Measurements from ENCODE around the gene CDH13.

The CDH13 gene

DNA sequence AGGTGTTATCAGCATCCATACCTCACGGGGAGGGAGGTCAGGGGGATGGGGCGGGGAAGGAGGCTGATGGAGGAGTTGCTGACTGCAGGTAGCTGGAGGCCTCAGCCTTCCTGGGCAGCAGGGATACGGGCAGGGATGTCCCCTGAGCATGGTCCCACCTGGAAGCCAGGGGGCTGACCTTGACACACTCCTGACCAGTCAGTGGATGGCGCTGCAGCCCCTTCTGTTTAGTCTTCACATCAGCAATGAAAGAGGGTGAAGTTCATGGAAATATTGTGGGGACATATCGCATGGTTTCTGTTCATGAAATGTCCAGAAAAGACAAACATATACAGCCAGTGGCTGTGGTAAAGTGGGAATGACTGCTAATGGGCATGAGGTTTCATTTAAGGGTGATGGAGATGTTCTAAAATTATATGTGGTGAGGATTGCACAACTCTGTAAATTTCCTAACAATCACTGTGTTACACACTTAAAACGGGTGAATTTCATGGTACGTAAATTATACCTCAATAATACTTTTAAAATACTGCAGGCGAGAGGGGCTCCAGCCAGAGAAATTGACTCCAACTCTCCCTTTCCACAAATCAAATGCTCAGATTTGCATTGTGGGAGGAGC, 489.6 kb downstream of the CDH13 start:
- TF ChIP-seq, protein P1, sequence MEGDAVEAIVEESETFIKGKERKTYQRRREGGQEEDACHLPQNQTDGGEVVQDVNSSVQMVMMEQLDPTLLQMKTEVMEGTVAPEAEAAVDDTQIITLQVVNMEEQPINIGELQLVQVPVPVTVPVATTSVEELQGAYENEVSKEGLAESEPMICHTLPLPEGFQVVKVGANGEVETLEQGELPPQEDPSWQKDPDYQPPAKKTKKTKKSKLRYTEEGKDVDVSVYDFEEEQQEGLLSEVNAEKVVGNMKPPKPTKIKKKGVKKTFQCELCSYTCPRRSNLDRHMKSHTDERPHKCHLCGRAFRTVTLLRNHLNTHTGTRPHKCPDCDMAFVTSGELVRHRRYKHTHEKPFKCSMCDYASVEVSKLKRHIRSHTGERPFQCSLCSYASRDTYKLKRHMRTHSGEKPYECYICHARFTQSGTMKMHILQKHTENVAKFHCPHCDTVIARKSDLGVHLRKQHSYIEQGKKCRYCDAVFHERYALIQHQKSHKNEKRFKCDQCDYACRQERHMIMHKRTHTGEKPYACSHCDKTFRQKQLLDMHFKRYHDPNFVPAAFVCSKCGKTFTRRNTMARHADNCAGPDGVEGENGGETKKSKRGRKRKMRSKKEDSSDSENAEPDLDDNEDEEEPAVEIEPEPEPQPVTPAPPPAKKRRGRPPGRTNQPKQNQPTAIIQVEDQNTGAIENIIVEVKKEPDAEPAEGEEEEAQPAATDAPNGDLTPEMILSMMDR (IDR thresholded peaks at IDR 0.05; ENCODE audit: low read length, missing control alignments): no peak
- no peak overlapping the region for H3K4me3 ChIP-seq (replicated peaks; ENCODE audit: low read depth, low read length)
- no peak for DNase-seq (ENCODE audit: low read depth)

DNA sequence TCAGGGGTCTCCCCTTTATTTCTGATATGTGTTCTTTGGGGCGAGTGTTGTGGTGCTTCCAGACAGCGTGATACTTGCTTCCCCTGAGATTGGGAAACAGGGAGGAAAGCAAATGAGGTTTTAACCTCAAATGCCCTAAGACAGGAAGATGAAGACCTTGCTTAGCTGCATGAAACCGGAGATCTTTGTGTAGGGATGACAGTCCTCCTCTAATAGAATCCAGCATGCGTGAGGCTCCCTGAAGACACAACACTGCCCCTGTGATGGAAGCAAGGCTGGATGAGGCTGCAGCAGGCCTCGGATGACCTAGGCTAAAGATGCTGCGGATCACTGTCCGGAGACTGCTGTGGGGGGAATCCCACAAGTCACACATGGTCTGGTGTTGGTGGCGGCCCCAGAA, 491.0 kb downstream of the CDH13 start:
- TF ChIP-seq, protein P1 (IDR thresholded peaks at IDR 0.05; ENCODE audit: low read length, missing control alignments): no peak
- no peak overlapping the region for H3K4me3 ChIP-seq (replicated peaks; ENCODE audit: low read depth, low read length)
- DNase-seq (ENCODE audit: low read depth): no peak

DNA sequence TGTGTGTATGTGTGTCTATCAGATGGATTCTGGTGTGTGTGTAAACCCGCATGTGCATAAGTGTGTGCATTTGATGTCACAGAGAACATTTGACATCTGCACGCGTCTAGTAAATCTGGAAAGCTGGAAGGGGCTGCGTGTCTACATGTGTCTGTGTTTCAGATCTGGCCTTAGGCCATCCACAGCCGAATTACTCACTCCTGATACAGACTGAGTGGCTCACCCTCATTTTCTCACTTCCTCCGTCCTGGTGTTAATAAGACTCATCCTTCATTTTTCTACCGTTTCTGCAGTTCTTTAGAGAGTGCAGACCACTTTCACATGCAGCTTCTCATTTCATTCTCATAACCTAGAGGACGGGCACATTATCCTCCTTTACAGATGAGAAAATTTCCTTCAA, 491.6 kb downstream of the CDH13 start:
- H3K4me3 ChIP-seq (replicated peaks; ENCODE audit: low read depth, low read length): no peak overlapping the region
- TF ChIP-seq, protein P1 (IDR thresholded peaks at IDR 0.05; ENCODE audit: low read length, missing control alignments): no peak
- no peak for DNase-seq (ENCODE audit: low read depth)

DNA sequence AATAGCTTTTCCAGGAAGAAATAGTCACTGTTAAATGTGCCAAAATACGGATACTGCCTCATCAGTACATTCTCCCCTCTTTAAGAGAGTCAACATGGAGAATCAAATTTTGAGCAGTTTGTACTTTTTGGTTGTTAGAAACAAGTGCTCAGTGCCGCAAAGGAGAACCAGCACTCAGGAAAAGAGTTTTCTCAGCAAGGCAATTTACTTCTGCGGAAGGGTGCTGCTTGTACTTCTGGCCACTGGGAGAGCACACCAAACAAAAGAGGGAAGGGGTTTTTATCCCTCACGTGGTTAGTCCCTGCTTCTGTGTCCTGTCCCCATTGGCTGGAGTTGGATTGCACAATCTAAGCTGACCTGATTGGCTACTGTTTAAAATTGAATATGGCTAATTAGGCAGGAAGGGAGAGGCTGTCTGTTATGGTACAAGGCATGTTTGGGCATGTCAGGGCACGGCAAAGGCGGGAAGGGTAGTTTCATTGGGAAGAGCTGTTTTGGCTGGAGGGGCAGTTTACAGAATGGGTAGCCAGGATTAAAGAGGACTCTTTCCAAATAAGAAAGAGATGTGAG, 499.3 kb downstream of the CDH13 start:
- no peak overlapping the region for H3K4me3 ChIP-seq (replicated peaks; ENCODE audit: low read depth, low read length)
- DNase-seq (ENCODE audit: low read depth): no peak
- TF ChIP-seq, protein P1 (IDR thresholded peaks at IDR 0.05; ENCODE audit: low read length, missing control alignments): no peak

DNA sequence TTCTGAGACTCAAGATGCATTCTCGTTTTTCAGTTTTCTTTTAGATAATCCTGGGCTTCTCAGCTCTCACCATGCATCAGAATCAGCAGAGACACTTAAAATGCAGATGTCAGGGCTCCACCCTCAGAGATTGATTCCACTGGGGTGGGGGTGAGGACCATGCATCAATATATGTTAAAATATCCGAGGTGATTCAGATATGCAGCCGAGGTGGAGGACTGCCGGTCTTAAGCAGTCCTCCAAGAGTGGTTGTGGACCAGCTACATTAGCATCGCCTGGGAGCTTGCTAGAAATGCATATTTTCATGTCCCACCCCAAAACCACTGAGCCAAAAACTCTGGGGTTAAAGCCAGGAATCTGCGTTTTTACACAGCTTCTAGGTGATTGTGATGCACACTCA, 501.3 kb downstream of the CDH13 start:
- no peak overlapping the region for H3K4me3 ChIP-seq (replicated peaks; ENCODE audit: low read depth, low read length)
- TF ChIP-seq, protein P1 (IDR thresholded peaks at IDR 0.05; ENCODE audit: low read length, missing control alignments): no peak
- no peak for DNase-seq (ENCODE audit: low read depth)

DNA sequence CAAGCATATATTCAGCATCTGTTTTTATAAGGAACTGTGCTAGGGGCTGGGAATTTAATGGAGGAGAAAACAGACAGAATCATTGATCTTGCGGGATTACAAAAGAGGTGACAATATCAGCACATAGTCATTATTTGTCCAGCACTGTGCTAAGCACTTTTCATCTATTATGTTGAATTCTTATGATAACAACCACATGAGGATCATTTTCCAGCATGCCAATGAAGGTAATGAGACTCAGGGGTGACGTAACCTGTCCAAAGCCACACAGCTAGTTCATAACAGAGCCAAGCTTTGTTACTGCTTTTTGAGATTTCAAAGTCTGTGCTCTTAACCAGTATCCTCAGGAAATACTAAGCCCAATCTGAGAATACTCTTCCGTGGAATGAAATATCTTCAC, 503.3 kb downstream of the CDH13 start:
- TF ChIP-seq, protein P1 (IDR thresholded peaks at IDR 0.05; ENCODE audit: low read length, missing control alignments): no peak
- no peak overlapping the region for H3K4me3 ChIP-seq (replicated peaks; ENCODE audit: low read depth, low read length)
- no peak for DNase-seq (ENCODE audit: low read depth)

DNA sequence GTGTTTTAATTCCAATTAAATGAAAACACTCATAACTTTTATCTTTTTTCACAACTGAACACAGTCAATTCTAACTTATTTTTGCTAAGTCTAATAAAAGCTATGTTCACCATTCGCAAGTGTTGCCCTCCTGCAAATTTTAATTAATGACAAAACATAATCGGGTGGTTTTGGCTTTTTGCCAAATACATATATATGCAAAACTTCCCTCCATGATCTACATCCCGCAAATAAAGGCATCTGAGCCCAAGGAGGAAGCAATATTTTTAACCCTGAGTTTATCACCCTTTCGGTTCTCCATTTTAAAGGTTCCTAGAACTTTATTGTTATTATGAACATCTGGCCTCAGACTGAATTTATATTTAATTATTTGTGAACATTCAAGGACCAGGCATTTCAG, 507.9 kb downstream of the CDH13 start:
- no peak for DNase-seq (ENCODE audit: low read depth)
- no peak overlapping the region for H3K4me3 ChIP-seq (replicated peaks; ENCODE audit: low read depth, low read length)
- TF ChIP-seq, protein P1 (IDR thresholded peaks at IDR 0.05; ENCODE audit: low read length, missing control alignments): no peak

All from fibroblast of pulmonary artery (primary cell).